Mucosa of descending colon (tissue), 3 donors: ENCODE results near the gene RPS18. TPM values are rescaled to one million over a fixed set of nuclear protein-coding genes. Genes with fewer than 3 reads are reported as not detected.
"Not testable (repeated sequence)": the region's sequence is repeated elsewhere in the genome, so short reads cannot be mapped to it uniquely, and the experiment has no call there.

Experiments used
- ATAC-seq: fragments of 200-7000 bp; cut with Tn5 transposase; one replicate; pipeline ENCODE4 v1.9.1; 2020; ENCODE audit warnings: mild to moderate bottlenecking, moderate library complexity
- DNase-seq, 3 donors: peaks; one replicate each; pipeline ENCODE4 v3.0.0-alpha.2; 2020
- H3K36me3 ChIP-seq: fragments of 200-600 bp; one replicate; pipeline ENCODE4 v1.8.0; 2021; ENCODE audit warnings: low read depth, mild to moderate bottlenecking
- H3K4me1 ChIP-seq: fragments of 200-600 bp; one replicate; pipeline ENCODE4 v1.8.0; 2021; ENCODE audit warnings: low read depth, mild to moderate bottlenecking
- H3K4me3 ChIP-seq: fragments of 200-600 bp; one replicate; pipeline ENCODE4 v1.8.0; 2021; ENCODE audit warnings: mild to moderate bottlenecking
- H3K9me3 ChIP-seq: fragments of 200-600 bp; one replicate; pipeline ENCODE4 v1.8.0; 2021; ENCODE audit warnings: mild to moderate bottlenecking
- intact Hi-C, 2 donors: fragments of 100-400 bp; cut with DNase I in 1 of 2; cut with micrococcal nuclease in 1 of 2; formaldehyde crosslinking; loops; one replicate each; pipeline versions ENCODE4 v1.11.0 to v1.11.1; 2022; cut with DNase I, micrococcal nuclease
- total RNA-seq, 3 donors: library from RNA; stranded (reverse); fragmentation: NEBNext Ultra II Directional in 2 of 3; extraction: Animal tissue kit (Norgen Biotek cat#: 25700) in 2 of 3; gene quantifications; one replicate each; pipeline versions ENCODE4 v1.2.1 to v1.2.4, GENCODE V29; 2021 to 2023
- TF ChIP-seq, protein P1 (sequence below): fragments of 200-600 bp; IDR thresholded peaks from one replicate; pipeline ENCODE4 v1.8.0; 2022; ENCODE audit warnings: antibody characterized with exemption, mild to moderate bottlenecking
- donor health status: DM: no; HTN: no; CAD: no; lungs with moderate emphysema.
- donor health status: DM: no; HTN: no; CAD: no.
- donor health status: DM: no; HTN: yes; CAD: no.

Gene RPS18
- total RNA-seq, 3 donors from 2014 or later: 1,579 to 1,936 (median 1,680) TPM

DNA sequence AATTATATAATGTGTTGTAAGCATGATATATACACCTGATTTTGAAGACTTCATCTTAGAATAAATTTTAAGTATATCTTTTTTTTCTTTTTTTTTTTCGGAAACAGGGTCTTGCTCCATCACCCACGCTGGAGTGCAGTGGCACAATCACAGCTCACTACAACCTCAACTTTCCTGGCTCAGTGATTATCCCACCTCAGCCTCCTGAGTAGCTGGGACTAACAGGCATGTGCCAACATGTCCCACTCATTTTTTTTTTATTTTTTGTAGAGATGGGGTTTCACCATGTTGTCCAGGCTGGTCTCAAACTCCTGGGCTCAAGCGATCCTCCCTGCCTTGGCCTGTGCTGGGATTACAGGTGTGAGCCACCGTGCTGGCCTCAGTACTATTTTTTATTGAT is 17.3 kb upstream of the RPS18 start:
- no peak overlapping the region for H3K4me3 ChIP-seq
- H3K9me3 ChIP-seq: no peaks in the 10 kb centered on the region
- peaks cover 7% of the 10 kb centered on the region for H3K4me1 ChIP-seq
- intact Hi-C loops: no loop called here
- no peak for DNase-seq
- no peaks in the 10 kb centered on the region for H3K36me3 ChIP-seq
- no peak for ATAC-seq
- TF ChIP-seq, protein P1, sequence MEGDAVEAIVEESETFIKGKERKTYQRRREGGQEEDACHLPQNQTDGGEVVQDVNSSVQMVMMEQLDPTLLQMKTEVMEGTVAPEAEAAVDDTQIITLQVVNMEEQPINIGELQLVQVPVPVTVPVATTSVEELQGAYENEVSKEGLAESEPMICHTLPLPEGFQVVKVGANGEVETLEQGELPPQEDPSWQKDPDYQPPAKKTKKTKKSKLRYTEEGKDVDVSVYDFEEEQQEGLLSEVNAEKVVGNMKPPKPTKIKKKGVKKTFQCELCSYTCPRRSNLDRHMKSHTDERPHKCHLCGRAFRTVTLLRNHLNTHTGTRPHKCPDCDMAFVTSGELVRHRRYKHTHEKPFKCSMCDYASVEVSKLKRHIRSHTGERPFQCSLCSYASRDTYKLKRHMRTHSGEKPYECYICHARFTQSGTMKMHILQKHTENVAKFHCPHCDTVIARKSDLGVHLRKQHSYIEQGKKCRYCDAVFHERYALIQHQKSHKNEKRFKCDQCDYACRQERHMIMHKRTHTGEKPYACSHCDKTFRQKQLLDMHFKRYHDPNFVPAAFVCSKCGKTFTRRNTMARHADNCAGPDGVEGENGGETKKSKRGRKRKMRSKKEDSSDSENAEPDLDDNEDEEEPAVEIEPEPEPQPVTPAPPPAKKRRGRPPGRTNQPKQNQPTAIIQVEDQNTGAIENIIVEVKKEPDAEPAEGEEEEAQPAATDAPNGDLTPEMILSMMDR: no peak

DNA sequence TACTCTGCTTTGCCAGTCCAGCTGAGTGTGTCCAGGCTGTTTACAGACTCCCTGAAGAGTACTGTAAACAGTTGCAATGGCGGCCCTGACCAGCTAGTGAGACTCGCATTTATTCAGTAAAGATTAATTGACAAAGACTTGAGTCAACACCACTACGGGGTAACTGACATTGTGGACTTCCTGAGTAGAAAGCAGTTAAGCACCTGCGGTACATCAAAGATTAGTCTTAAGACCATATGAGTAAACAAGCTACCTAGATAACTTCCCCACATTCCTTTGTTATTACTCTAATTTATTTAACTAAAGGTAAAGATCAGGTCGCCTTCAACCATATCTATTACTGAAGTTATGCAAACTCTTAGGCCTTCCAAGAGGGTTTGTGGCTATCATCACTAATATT is 12.8 kb upstream of the RPS18 start:
- no peak for ATAC-seq
- H3K36me3 ChIP-seq: no peaks in the 10 kb centered on the region
- intact Hi-C loops: no loop called here

DNA sequence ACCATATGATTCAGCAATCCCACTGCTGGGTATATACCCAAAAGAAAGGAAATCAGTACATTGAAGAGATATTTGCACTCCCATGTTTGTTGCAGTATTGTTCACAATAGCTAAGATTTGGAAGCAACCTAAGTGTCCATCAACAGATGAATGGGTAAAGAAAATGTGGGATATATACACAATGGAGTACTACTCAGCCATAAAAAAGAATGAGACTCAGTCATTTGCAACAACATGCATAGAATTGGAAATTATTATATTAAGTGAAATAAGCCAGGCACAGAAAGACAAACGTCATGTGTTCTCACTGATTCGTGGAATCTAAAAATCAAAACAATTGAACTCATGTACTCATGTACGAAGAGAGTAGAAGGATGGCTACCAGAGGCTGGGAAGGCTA is 9.4 kb upstream of the RPS18 start:
- H3K4me1 ChIP-seq, DNase-seq, H3K36me3 ChIP-seq, H3K4me3 ChIP-seq, ATAC-seq, intact Hi-C loops, H3K9me3 ChIP-seq: not testable (repeated sequence)

More for the DNA sequence above, 12.8 kb upstream of the RPS18 start:
- TF ChIP-seq, protein P1: no peak
- H3K9me3 ChIP-seq: no peaks in the 10 kb centered on the region
- no peak overlapping the region for H3K4me3 ChIP-seq
- DNase-seq: no peak
- no peaks in the 10 kb centered on the region for H3K4me1 ChIP-seq

DNA sequence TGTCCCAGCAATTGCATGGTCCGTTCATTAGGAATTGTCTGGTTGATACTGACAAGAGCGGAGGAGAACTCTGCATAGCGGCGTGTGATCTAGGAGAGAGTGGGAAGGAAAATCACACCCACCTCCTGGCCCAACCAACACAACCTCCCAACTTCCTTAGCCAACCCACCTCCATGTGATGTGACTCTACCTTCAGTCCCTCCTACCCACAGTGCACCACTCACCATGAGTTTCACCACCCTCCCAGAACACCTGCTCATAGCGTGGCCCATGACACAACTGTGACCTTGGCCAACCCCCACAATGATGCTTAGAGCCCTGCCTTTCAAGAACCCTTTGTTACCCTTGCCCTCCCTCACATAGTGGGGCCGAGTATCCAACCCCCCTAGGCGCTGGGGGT is 7.9 kb upstream of the RPS18 start:
- ATAC-seq (peak; percentile 8), DNase-seq (no peak)
- H3K9me3 ChIP-seq: no peaks in the 10 kb centered on the region
- TF ChIP-seq, protein P1: no peak
- no peak overlapping the region for H3K4me3 ChIP-seq
- intact Hi-C loops: no loop called here
- no peaks in the 10 kb centered on the region for H3K4me1 ChIP-seq
- no peaks in the 10 kb centered on the region for H3K36me3 ChIP-seq

DNA sequence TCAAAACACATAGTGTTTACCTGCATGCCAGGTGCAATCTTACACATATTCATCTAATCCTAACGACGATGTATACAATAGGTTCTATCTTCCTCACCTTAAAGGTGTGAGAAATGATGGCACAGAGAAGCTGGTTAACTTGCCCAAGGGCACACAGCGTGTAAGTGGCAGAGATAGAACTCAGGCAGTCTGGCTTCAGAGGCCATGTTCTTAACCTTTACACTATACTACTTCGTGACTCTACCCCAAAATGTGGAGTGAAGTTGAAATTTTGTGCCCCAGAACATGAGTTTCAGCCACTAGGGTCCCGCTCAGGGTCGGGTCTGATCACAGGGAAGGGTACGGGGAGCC is 783 bp upstream of the RPS18 start:
- DNase-seq: no peak
- Histone ChIP-seq H3K9me3 (no peaks in the 10 kb centered on the region), H3K36me3 (no peaks in the 10 kb centered on the region), H3K4me3 (peak overlapping the region; percentile 69), H3K4me1 (peaks cover 41% of the 10 kb centered on the region)
- peak; percentile 37 for ATAC-seq
- intact Hi-C loops: no loop called here
- TF ChIP-seq, protein P1: no peak

DNA sequence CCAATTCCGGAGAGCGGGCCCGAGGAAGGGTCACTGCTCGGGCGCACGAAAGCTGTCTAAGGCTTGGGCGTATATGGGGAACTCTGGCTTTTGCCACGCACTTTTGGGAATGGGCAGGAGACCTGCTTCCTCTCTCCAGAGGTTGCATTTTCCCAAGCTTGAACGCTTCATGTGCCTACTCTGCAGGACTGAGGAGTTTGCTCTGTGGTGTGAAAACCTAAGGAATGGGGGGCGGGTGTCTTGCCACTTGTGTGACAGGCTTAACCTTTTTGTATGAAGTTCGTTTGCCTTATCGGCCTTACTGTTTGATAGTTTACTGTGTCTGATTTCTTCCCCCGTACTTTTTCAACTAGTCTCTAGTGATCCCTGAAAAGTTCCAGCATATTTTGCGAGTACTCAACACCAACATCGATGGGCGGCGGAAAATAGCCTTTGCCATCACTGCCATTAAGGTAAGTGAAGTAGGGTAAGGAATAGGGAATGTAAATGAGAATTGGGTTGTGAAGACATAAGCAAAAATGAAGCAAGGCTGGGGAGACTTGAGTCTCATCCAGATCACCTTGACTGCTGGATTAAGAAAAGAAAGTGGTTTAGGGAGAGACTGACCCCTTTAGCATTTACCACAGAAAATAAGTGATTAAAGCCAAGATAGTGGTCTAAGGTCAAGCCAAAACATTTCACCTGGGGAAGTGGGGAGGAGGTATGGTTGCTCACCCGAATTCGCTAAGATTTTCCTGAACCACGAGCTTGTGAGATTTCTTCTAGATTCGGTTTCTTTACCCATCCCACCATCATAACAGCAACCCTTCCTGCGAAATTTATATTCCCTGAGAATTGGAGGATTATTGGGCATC is 627 bp downstream of the RPS18 start:
- Histone ChIP-seq H3K36me3 (no peaks in the 10 kb centered on the region), H3K4me1 (peaks cover 50% of the 10 kb centered on the region), H3K9me3 (no peaks in the 10 kb centered on the region), H3K4me3 (peak overlapping the region; percentile 69)
- intact Hi-C loops: no loop called here
- TF ChIP-seq, protein P1: no peak
- peak; percentile 2 for ATAC-seq
- DNase-seq: no peak
